Spinal cord (tissue), 10 donors: Measurements from ENCODE around the gene HIBADH. TPM values are rescaled to one million over a fixed set of nuclear protein-coding genes. Genes with fewer than 3 reads are reported as not detected.
A peak's percentile ranks its signal among the peaks of the same experiment; 100 is the strongest.

Source experiments
- DNase-seq, 6 donors: peaks; one replicate each; pipeline versions ENCODE4 v3.0.0 to v3.0.0-alpha.2; 2013 to 2015; ENCODE audit warnings: low spot score in 6 of 6, low read depth in 4 of 6
- H3K27ac ChIP-seq: one replicate; pipeline ENCODE4 v1.5.1; 2013; ENCODE audit warnings: low read depth, low read length, control low read depth
- H3K27me3 ChIP-seq: one replicate; pipeline ENCODE4 v1.6.1; 2013; ENCODE audit warnings: low read length; ENCODE audit not compliant: control insufficient read depth, insufficient read depth
- H3K36me3 ChIP-seq: one replicate; pipeline ENCODE4 v1.6.1; 2013; ENCODE audit warnings: low read length; ENCODE audit not compliant: control insufficient read depth, insufficient read depth
- H3K4me1 ChIP-seq: one replicate; pipeline ENCODE4 v1.6.1; 2013; ENCODE audit warnings: low read length; ENCODE audit not compliant: control insufficient read depth, insufficient read depth
- H3K4me3 ChIP-seq: one replicate; pipeline ENCODE4 v1.5.1; 2013; ENCODE audit warnings: low read depth, low read length, control low read depth
- H3K9me3 ChIP-seq: one replicate; pipeline ENCODE4 v1.6.1; 2013; ENCODE audit warnings: low read length; ENCODE audit not compliant: control insufficient read depth, insufficient read depth
- WGBS: methylation state at CpG from one replicate; pipeline ENCODE4 v1.1.5; 2013; ENCODE audit warnings: missing lambda C conversion rate; ENCODE audit not compliant: insufficient coverage; 5-methylcytosine and 5-hydroxymethylcytosine counted together
- polyA plus RNA-seq, 2 donors: library from polyadenylated mRNA; unstranded; fragments of 120-200 nt; gene quantifications; one replicate each; pipeline ENCODE4 v1.2.1, GENCODE V29; 2013; ENCODE audit not compliant: insufficient read length in 2 of 2
- total RNA-seq, 2 donors: library from RNA; depleted of rRNA in 1 of 2; stranded (reverse); fragments of 120-200 nt in 1 of 2; fragments of >200 nt in 1 of 2; gene quantifications; one replicate each; pipeline versions ENCODE4 v1.2.3 to v1.2.4, GENCODE V29; 2013 to 2014
- donor health status: healthy.

HIBADH gene
- total and polyA plus RNA-seq, 4 donors = 27.2 to 52.7 (median 30.2) TPM

DNA sequence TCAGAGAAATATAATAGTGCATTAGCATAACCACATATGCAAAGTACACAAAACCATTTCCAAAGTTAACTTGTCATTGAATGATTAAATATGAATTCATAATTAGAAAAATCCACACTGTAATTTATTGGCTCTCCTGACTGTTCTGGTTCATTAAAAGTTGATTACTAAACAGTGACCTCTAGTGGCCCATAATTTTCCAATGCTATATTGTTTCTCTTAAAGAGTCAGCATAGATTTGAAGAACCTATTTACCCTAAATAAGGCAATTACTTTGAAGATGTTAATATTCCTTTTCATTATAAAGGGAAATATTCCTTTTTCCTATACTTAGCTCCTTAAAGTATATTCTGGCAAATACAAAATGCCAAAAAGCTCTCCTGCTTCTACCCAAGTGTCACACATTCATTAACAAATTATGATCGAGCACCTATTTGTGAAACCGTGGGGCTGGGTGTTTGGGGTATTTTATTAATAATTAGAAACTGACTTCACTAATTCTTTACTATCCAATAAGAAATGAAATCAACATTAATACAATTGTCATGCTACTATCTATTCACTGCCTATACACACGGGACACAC, 86.2 kb downstream of the HIBADH start:
- peak in 2 of 6 donors; percentile 78 to 88 for DNase-seq
- Histone ChIP-seq H3K4me3 (no peak overlapping the region), H3K27me3 (no peaks in the 10 kb centered on the region), H3K4me1 (no peaks in the 10 kb centered on the region), H3K36me3 (no peaks in the 10 kb centered on the region), H3K9me3 (no peaks in the 10 kb centered on the region), H3K27ac (no peak overlapping the region)
- 100% methylated on average over 1 of the region's 3 CpGs for WGBS

GRCh38 chr7:27575613-27576012, 87.1 kb downstream of the HIBADH start:
- no peaks in the 10 kb centered on the region for H3K4me1 ChIP-seq
- no peaks in the 10 kb centered on the region for H3K9me3 ChIP-seq
- no peaks in the 10 kb centered on the region for H3K27me3 ChIP-seq
- H3K4me3 ChIP-seq = no peak overlapping the region
- no peak overlapping the region for H3K27ac ChIP-seq
- H3K36me3 ChIP-seq = no peaks in the 10 kb centered on the region
- peak in 1 of 6 donors; percentile 28 for DNase-seq
- WGBS = 78% methylated on average over 3 of the region's 3 CpGs

DNA sequence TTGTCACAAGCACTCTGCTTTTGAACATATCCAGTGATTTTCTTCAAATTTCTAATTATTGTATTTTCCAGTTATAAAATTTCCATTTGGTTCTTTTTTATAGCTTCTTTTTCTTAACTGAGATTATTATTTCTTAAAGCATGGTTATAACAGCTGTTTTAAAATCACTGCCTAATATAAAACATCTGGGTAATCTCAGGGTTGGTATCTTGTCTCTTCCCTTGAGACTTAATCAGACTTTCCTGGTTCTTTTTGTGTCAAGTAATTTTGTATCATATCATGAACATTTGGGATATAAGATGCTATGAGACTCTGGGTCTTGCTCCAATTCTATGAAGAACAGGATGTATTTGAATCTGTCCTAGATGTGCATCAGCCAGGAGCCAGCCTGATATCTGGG, 93.6 kb downstream of the HIBADH start:
- Histone ChIP-seq H3K4me3 (no peak overlapping the region), H3K27me3 (no peaks in the 10 kb centered on the region), H3K36me3 (no peaks in the 10 kb centered on the region), H3K27ac (no peak overlapping the region), H3K4me1 (no peaks in the 10 kb centered on the region), H3K9me3 (peaks cover 3% of the 10 kb centered on the region)
- DNase-seq = no peak

DNA sequence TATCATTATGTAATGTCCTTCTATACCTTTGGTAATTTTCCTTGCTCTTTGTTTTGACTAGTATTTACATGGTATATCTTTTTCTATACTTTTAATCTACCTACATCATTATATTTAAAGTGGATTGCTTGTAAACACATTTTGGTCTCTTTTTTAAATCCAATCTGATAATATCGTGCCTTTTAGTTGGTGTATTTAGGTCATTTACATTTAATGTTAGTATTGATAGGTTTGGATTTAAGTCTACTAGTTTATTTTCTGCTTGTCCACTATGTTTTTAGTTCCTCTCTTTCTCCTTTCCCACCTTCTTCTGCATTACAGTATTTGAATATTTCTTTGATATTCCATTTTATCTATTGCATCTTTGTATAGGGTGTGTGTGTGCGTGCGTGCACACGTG, 95.4 kb downstream of the HIBADH start:
- Histone ChIP-seq H3K9me3 (peaks cover 5% of the 10 kb centered on the region), H3K27me3 (no peaks in the 10 kb centered on the region), H3K27ac (no peak overlapping the region), H3K36me3 (no peaks in the 10 kb centered on the region), H3K4me1 (no peaks in the 10 kb centered on the region), H3K4me3 (no peak overlapping the region)
- DNase-seq = no peak
- no CpG with 5 or more reads among the region's 4 CpGs for WGBS

DNA sequence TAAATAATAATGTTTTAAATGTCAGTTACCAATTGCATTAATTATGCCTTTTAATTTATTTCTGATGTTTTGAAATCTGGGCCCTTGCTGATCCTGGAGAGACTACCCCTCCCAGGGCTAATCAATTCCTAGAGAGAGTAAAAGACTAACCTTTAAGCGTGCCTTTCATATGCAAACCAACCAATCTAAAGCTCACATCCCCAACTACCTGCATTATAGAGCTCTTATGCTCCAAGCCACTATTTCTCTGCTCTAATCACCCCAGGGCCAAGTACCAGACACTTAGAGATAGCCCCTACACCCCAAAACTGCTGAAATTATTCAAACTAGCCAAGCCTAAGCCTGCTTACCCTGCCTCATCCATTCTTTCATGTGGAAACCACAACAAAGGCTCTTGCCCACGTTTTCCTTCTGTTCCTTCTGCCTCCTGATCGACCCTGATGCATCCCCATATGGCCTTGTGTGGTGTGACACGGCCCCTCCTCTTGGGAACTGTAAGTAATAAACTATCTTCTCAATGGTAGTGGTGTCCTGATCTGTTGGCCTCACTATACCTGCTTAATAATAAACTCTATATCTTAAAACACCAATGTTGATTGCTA, 97.7 kb downstream of the HIBADH start:
- 78% methylated on average over 1 of the region's 4 CpGs for WGBS

DNA sequence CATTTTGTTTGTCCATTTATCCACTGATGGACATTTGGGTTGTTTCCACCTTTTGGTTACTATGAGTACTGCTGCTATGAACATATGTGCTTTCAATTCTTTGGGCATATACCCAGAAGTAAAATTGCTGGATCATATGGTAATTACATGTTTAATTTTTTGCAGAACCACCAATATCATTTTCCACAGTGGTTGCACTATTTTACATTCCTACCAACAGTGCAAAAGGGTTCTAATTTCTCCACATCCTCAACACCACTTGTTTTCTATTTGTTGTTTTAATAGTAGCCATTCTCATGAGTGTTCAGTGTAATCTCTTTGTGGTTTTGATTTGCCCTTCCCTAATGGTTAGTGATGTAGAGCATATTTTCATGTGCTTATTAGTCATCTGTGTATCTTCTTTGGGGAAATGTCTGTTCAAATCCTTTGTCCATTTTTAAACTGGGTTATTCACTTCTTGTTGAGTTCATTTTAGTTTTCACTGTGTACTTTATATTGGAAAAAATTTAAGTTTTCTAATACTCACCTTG, 101.9 kb downstream of the HIBADH start:
- DNase-seq = no peak
- no peaks in the 10 kb centered on the region for H3K36me3 ChIP-seq

More for the DNA sequence above, 97.7 kb downstream of the HIBADH start:
- Histone ChIP-seq H3K27me3 (no peaks in the 10 kb centered on the region), H3K4me1 (no peaks in the 10 kb centered on the region), H3K27ac (no peak overlapping the region), H3K36me3 (no peaks in the 10 kb centered on the region), H3K9me3 (peaks cover 5% of the 10 kb centered on the region), H3K4me3 (no peak overlapping the region)
- DNase-seq = no peak

DNA sequence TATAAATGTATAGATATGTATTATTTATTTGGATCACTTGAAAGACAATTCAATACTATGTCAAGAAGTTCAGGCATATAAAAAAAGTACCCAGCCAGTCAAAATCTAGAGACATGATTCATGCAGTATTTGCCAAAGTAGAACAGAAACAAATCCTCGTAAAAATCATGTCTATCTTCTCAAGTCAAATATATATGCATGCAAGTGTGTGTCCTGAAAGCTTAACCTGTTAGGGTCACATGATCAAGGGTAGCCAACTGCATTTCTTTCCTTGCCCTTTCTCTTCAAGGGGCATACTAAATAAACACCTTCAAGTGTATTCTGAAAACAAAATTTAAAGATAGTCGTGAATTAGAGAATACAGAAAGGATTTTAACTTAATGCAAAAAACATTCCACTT, 107.0 kb downstream of the HIBADH start:
- H3K9me3 ChIP-seq = no peaks in the 10 kb centered on the region

More for the DNA sequence above, 101.9 kb downstream of the HIBADH start:
- no peak overlapping the region for H3K27ac ChIP-seq
- H3K9me3 ChIP-seq = peaks cover 2% of the 10 kb centered on the region
- no peak overlapping the region for H3K4me3 ChIP-seq
- no peaks in the 10 kb centered on the region for H3K4me1 ChIP-seq
- H3K27me3 ChIP-seq = no peaks in the 10 kb centered on the region

DNA sequence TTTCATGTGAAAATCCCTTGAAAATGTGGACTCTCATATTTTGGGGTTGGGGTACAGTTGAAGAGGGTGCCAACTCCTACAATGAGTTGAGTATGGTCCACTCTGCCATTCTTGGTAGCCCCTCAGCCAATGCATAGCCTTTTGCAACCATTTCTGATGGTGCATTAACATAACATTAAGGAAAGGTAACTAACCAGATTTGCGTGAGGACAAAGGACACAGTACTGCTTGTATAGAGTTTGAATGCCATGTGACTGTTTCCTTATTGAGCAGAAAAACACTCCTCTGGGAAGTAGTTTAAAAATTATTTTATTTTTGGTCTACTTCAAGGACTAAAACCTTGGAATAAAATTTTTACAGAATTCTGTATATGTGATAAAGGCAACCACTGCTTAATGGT, 107.9 kb downstream of the HIBADH start:
- DNase-seq = no peak
- H3K27me3 ChIP-seq = no peaks in the 10 kb centered on the region
- no peak overlapping the region for H3K27ac ChIP-seq
- H3K4me3 ChIP-seq = no peak overlapping the region
- no peaks in the 10 kb centered on the region for H3K9me3 ChIP-seq
- no peaks in the 10 kb centered on the region for H3K4me1 ChIP-seq
- H3K36me3 ChIP-seq = no peaks in the 10 kb centered on the region
- no CpG with 5 or more reads among the region's 1 CpG for WGBS

More for the DNA sequence above, 107.0 kb downstream of the HIBADH start:
- H3K27me3 ChIP-seq = no peaks in the 10 kb centered on the region
- H3K4me3 ChIP-seq = no peak overlapping the region
- WGBS = no CpG with 5 or more reads among the region's 2 CpGs
- DNase-seq = no peak
- H3K27ac ChIP-seq = no peak overlapping the region
- H3K4me1 ChIP-seq = no peaks in the 10 kb centered on the region
- no peaks in the 10 kb centered on the region for H3K36me3 ChIP-seq

DNA sequence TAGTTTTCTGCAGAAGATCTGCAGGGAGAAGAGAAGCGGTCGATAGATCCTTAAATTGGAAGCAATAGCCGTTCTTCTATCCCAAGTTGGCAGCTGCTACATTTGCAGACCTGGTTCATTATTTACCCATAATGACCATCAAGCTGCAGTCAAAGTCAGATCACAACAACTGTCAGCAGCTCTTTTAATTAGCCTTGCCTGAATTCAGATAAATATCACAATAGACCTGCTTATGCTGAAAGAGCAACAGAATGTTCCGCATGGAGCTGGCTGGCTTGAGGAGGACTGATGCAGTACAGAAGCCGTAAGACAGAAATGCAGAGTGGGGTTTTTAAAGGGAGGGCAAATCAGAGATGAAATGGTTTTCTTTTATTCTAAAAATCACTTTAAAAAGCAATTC, 109.4 kb downstream of the HIBADH start:
- H3K9me3 ChIP-seq = no peaks in the 10 kb centered on the region
- H3K27me3 ChIP-seq = no peaks in the 10 kb centered on the region
- peak in 3 of 6 donors; percentile 10 to 89 (median 54) for DNase-seq
- H3K36me3 ChIP-seq = no peaks in the 10 kb centered on the region
- H3K4me1 ChIP-seq = no peaks in the 10 kb centered on the region
- WGBS = 48% methylated on average over 3 of the region's 5 CpGs
- H3K4me3 ChIP-seq = no peak overlapping the region
- no peak overlapping the region for H3K27ac ChIP-seq

DNA sequence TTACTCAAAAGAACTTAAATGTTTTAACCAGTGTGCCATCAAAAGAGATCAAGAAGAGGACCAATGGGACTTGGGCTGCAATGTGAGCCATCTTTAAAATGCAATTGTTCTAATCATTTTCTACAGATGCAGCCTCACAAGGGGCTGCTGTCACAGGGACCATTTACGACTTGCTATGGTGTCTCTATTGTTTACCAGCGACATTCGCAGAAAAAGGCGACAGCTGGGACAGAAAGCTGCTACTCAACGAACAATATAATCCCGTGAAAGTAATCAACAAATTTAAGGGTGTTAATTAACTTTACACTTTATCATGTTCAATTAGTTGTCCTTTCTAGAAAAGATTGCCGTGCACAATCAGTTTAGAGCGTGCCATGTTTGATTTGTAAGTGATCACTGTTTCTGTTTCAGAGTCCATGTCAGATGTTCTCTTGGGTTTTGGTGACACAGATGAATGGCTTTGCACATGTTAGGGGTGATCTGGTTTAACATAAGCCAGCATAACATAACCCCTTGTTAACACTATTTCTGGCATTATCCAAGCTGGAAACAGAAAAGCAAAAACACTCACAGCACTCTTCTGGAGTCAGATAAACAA, 110.8 kb downstream of the HIBADH start:
- no peaks in the 10 kb centered on the region for H3K36me3 ChIP-seq
- H3K9me3 ChIP-seq = no peaks in the 10 kb centered on the region
- no peak overlapping the region for H3K27ac ChIP-seq
- peak in 2 of 6 donors; percentile 56 to 84 for DNase-seq
- H3K27me3 ChIP-seq = no peaks in the 10 kb centered on the region
- no peaks in the 10 kb centered on the region for H3K4me1 ChIP-seq
- no CpG with 5 or more reads among the region's 8 CpGs for WGBS
- H3K4me3 ChIP-seq = no peak overlapping the region
